ENCODE data around the gene TEX10. TPM values are rescaled to one million over a fixed set of nuclear protein-coding genes. Genes with fewer than 3 reads are reported as not detected.
A peak's percentile ranks its signal among the peaks of the same experiment; 100 is the strongest.

TEX10 gene
- total and polyA plus RNA-seq, 9 of the 15 experiments (the other 6 are each of a cell fraction or from before 2014, with no cell fraction given): 27.8 to 60.0 (median 47.9) TPM

GRCh38 chr9:100370064-100370723 is 17.5 kb upstream of the TEX10 start:
- FAIRE-seq: no peak
- no peaks in the 10 kb centered on the region for H3K27me3 ChIP-seq (ENCODE audit: control insufficient read depth in 2 of 2, insufficient read depth in 2 of 2, low read length in 2 of 2)
- H2AFZ ChIP-seq (ENCODE audit: low read depth, low read length): no peak overlapping the region
- no peaks in the 10 kb centered on the region for H4K20me1 ChIP-seq (replicated peaks; ENCODE audit: control insufficient read depth, insufficient read depth, low read length)
- no peak overlapping the region for H3K27ac ChIP-seq (ENCODE audit: extremely low read depth, low read depth, low read length)
- peak; percentile 73 for ATAC-seq
- peak in 1 of 4 experiments; percentile 18 for DNase-seq (ENCODE audit: extremely low read depth in 1 of 4, low spot score in 3 of 4)
- CTCF ChIA-PET (ENCODE audit: low intra/inter-chr PET ratio): no interaction called here
- peaks cover 15% of the 10 kb centered on the region for H3K9me3 ChIP-seq (replicated peaks; ENCODE audit: control insufficient read depth, insufficient read depth, low read depth, low read length)
- H3K4me3 ChIP-seq: no peak overlapping the region
- H3K4me1 ChIP-seq (replicated peaks in 1 of 2; ENCODE audit: control insufficient read depth in 2 of 2, insufficient read depth in 2 of 2, low read length in 2 of 2): no peaks in the 10 kb centered on the region; a peak in 2 of 5 replicates
- in situ Hi-C loops (cut with MboI) (no loop called here), intact Hi-C loops (cut with micrococcal nuclease) (no loop called here)
- H3K9ac ChIP-seq (ENCODE audit: insufficient read depth in 1 of 2, low read depth in 2 of 2, low read length in 2 of 2): no peak overlapping the region
- POLR2A ChIA-PET: no interaction called here
- no peaks in the 10 kb centered on the region for H3K9me1 ChIP-seq (ENCODE audit: control insufficient read depth, insufficient read depth, low read length)
- no TSS peak for BruUV-seq (replicated peaks)
- TF ChIP-seq RBFOX2 (IDR thresholded peaks at IDR 0.05; ENCODE audit: low read depth, low read length) (no peak), CTCF (IDR thresholded peaks at IDR 0.05 in 2 of 3, conservative IDR thresholded peaks at IDR 0.05 in 1 of 3; ENCODE audit: insufficient read depth in 2 of 3, low read depth in 1 of 3, low read length in 3 of 3) (0 out of 6 replicates have a peak, but pooled peaks of 1 of the 3 experiments have one; percentile 12), RAD21 (CRISPR knock-in tag; conservative IDR thresholded peaks at IDR 0.05 in 1 of 2, IDR thresholded peaks at IDR 0.05 in 1 of 2) (peak in 1 of 2 experiments; percentile 26; a peak in 2 of 4 replicates)
- 52% methylated on average over 7 of the region's 7 CpGs for WGBS (ENCODE audit: insufficient coverage, low coverage, missing lambda C conversion rate)
- H3K79me2 ChIP-seq (ENCODE audit: control insufficient read depth, insufficient read depth, low read length): no peaks in the 10 kb centered on the region
- no peak overlapping the region for H3K4me2 ChIP-seq (ENCODE audit: insufficient read depth, low read length)
- no peaks in the 10 kb centered on the region for H3K36me3 ChIP-seq (ENCODE audit: control insufficient read depth, insufficient read depth, low read length)
